OCI-LY3 (cell line): ENCODE data around the gene NCOA3.
"Not testable (repeated sequence)": the region's sequence is repeated elsewhere in the genome, so short reads cannot be mapped to it uniquely, and the experiment has no call there.

Source experiments
- CTCF ChIP-seq: fragments of 200-600, 300-600 bp; sonication (generic); IDR thresholded peaks from 2 replicates; pipeline ENCODE4 v1.5.1; 2014; ENCODE audit warnings: antibody characterized with exemption, low read length, low read depth
- EZH2phosphoT487 ChIP-seq: fragments of 200-600 bp; shearing (Covaris generic); IDR thresholded peaks from 2 replicates; pipeline ENCODE4 v1.6.1; 2018; ENCODE audit warnings: antibody characterized with exemption, mixed run types, low read depth

GRCh38 chr20:47458280-47459050 lies 43.2 kb upstream of the NCOA3 start:
- not testable (repeated sequence) for TF ChIP-seq CTCF, EZH2phosphoT487
